ENCODE measurements around the gene INTS2.

GRCh38 chr17:61816538-61816937 lies 111.2 kb downstream of the INTS2 start:
- TF ChIP-seq CTCF (IDR thresholded peaks at IDR 0.05; ENCODE audit: borderline replicate concordance, extremely low read depth, low read length, poor library complexity, severe bottlenecking) (no peak), EZH2 (IDR thresholded peaks at IDR 0.05; ENCODE audit: borderline replicate concordance, low read depth, low read length, severe bottlenecking) (no peak)
